ENCODE results near the gene PCGF5. TPM values are rescaled to one million over a fixed set of nuclear protein-coding genes. Genes with fewer than 3 reads are reported as not detected.

Gene PCGF5
- total RNA-seq, 1 experiment from 2014 or later = 12.0 TPM

GRCh38 chr10:91229683-91230082 lies 9.2 kb downstream of the PCGF5 start:
- Mint-ChIP-seq H3K4me3 (ENCODE audit: unreplicated experiment) (no peak overlapping the region), H3K27ac (ENCODE audit: unreplicated experiment) (no peak overlapping the region), H3K36me3 (ENCODE audit: insufficient read depth, unreplicated experiment) (no peaks in the 10 kb centered on the region), H3K27me3 (ENCODE audit: insufficient read depth, unreplicated experiment) (no peaks in the 10 kb centered on the region), H3K4me1 (ENCODE audit: low read depth, unreplicated experiment) (no peaks in the 10 kb centered on the region), H3K9me3 (ENCODE audit: unreplicated experiment) (no peaks in the 10 kb centered on the region)
- CTCF ChIA-PET = no interaction called here
- intact Hi-C loops (cut with micrococcal nuclease; ENCODE audit: unreplicated experiment) = loop anchor here (10.0 kb wide), 1 partner anchor 355 kb away; the partner anchor contains the start of gene RPP30
- Histone ChIP-seq H3K9me3 (no peaks in the 10 kb centered on the region), H3K4me1 (no peaks in the 10 kb centered on the region), H3K4me3 (ENCODE audit: low read depth, low read length) (no peak overlapping the region), H3K36me3 (ENCODE audit: control insufficient read depth, insufficient read depth, low read length) (no peaks in the 10 kb centered on the region), H3K27me3 (replicated peaks; ENCODE audit: control insufficient read depth, insufficient read depth, low read length) (no peaks in the 10 kb centered on the region)
- no TSS peak for BruUV-seq (replicated peaks)
- no peak for TF ChIP-seq CTCF (IDR thresholded peaks at IDR 0.05; ENCODE audit: insufficient read depth in 1 of 2, low read depth in 1 of 2, low read length in 1 of 2, severe bottlenecking in 1 of 2, unreplicated experiment in 1 of 2)
- POLR2A ChIA-PET = no interaction called here
- no peak for DNase-seq

- POLR2A ChIA-PET = no interaction called here
- CTCF ChIA-PET = interaction anchor here (0.6 kb wide), 1 partner anchor 259 kb away, joined by 5 read pairs; no protein-coding TSS in a partner anchor
- Mint-ChIP-seq H3K4me1 (ENCODE audit: low read depth, unreplicated experiment) (no peaks in the 10 kb centered on the region), H3K4me3 (ENCODE audit: unreplicated experiment) (no peak overlapping the region), H3K9me3 (ENCODE audit: unreplicated experiment) (no peaks in the 10 kb centered on the region), H3K27ac (ENCODE audit: unreplicated experiment) (no peak overlapping the region), H3K27me3 (ENCODE audit: insufficient read depth, unreplicated experiment) (peaks cover 4% of the 10 kb centered on the region), H3K36me3 (ENCODE audit: insufficient read depth, unreplicated experiment) (no peaks in the 10 kb centered on the region)
- BruUV-seq (replicated peaks) = no TSS peak
- DNase-seq = no peak
- TF ChIP-seq CTCF (IDR thresholded peaks at IDR 0.05; ENCODE audit: insufficient read depth in 1 of 2, low read depth in 1 of 2, low read length in 1 of 2, severe bottlenecking in 1 of 2, unreplicated experiment in 1 of 2) = no peak
- intact Hi-C loops (cut with micrococcal nuclease; ENCODE audit: unreplicated experiment) = no loop called here
- Histone ChIP-seq H3K4me3 (ENCODE audit: low read depth, low read length) (no peak overlapping the region), H3K27me3 (replicated peaks; ENCODE audit: control insufficient read depth, insufficient read depth, low read length) (no peaks in the 10 kb centered on the region), H3K9me3 (no peaks in the 10 kb centered on the region), H3K4me1 (no peaks in the 10 kb centered on the region), H3K36me3 (ENCODE audit: control insufficient read depth, insufficient read depth, low read length) (no peaks in the 10 kb centered on the region)
Observed at GRCh38 chr10:91238191-91238590, 17.7 kb downstream of the PCGF5 start.

- H3K27ac Mint-ChIP-seq (ENCODE audit: unreplicated experiment) = no peak overlapping the region
- intact Hi-C loops (cut with micrococcal nuclease; ENCODE audit: unreplicated experiment) = no loop called here
Observed at GRCh38 chr10:91239789-91240188, 19.3 kb downstream of the PCGF5 start.

More at GRCh38 chr10:91239789-91240188, 19.3 kb downstream of the PCGF5 start:
- H3K4me3 ChIP-seq (ENCODE audit: low read depth, low read length) = no peak overlapping the region
- H3K4me1 ChIP-seq = no peaks in the 10 kb centered on the region
- no peak overlapping the region for H3K4me3 Mint-ChIP-seq (ENCODE audit: unreplicated experiment)
- no peaks in the 10 kb centered on the region for H3K9me3 ChIP-seq
- no peaks in the 10 kb centered on the region for H3K36me3 ChIP-seq (ENCODE audit: control insufficient read depth, insufficient read depth, low read length)
- no TSS peak for BruUV-seq (replicated peaks)
- TF ChIP-seq CTCF (IDR thresholded peaks at IDR 0.05; ENCODE audit: insufficient read depth in 1 of 2, low read depth in 1 of 2, low read length in 1 of 2, severe bottlenecking in 1 of 2, unreplicated experiment in 1 of 2) = no peak
- CTCF ChIA-PET = interaction anchor here (0.6 kb wide), 1 partner anchor 151 kb away, joined by 3 read pairs; no protein-coding TSS in a partner anchor
- H3K27me3 Mint-ChIP-seq (ENCODE audit: insufficient read depth, unreplicated experiment) = peaks cover 4% of the 10 kb centered on the region
- H3K27me3 ChIP-seq (replicated peaks; ENCODE audit: control insufficient read depth, insufficient read depth, low read length) = no peaks in the 10 kb centered on the region
- no peaks in the 10 kb centered on the region for H3K36me3 Mint-ChIP-seq (ENCODE audit: insufficient read depth, unreplicated experiment)
- H3K9me3 Mint-ChIP-seq (ENCODE audit: unreplicated experiment) = no peaks in the 10 kb centered on the region
- H3K4me1 Mint-ChIP-seq (ENCODE audit: low read depth, unreplicated experiment) = no peaks in the 10 kb centered on the region
- POLR2A ChIA-PET = no interaction called here
- DNase-seq = no peak
